Neural progenitor cell (in vitro differentiated cells): ENCODE results near the gene ALK.

ENCODE experiments used
- EZH2 ChIP-seq: fragments of 200-600 bp; sonication (generic); IDR thresholded peaks from 2 replicates; pipeline ENCODE4 v1.6.1; 2017; ENCODE audit warnings: antibody characterized with exemption, mild to moderate bottlenecking, moderate library complexity
- TF ChIP-seq, protein P1 (sequence below): fragments of 200-600 bp; sonication (generic); IDR thresholded peaks from 2 replicates; pipeline ENCODE4 v1.5.1; 2017; ENCODE audit warnings: antibody characterized with exemption, mild to moderate bottlenecking

DNA sequence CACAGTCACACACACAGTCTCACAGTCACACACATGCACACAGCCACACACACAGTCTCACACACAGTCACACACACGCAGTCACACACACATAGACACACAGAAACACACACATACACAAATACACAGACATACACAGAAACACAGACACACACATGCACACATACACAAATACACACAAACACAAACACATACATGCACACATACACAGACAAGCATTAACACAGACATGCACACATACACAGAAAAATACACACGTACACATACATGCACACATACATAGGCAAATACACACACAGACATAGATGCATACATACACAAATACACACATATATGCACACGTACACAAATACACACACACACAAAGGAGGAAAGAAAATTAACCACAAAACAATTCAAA is 150.5 kb downstream of the ALK start:
- TF ChIP-seq, protein P1, sequence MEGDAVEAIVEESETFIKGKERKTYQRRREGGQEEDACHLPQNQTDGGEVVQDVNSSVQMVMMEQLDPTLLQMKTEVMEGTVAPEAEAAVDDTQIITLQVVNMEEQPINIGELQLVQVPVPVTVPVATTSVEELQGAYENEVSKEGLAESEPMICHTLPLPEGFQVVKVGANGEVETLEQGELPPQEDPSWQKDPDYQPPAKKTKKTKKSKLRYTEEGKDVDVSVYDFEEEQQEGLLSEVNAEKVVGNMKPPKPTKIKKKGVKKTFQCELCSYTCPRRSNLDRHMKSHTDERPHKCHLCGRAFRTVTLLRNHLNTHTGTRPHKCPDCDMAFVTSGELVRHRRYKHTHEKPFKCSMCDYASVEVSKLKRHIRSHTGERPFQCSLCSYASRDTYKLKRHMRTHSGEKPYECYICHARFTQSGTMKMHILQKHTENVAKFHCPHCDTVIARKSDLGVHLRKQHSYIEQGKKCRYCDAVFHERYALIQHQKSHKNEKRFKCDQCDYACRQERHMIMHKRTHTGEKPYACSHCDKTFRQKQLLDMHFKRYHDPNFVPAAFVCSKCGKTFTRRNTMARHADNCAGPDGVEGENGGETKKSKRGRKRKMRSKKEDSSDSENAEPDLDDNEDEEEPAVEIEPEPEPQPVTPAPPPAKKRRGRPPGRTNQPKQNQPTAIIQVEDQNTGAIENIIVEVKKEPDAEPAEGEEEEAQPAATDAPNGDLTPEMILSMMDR = no peak
- TF ChIP-seq EZH2 = no peak
